Colon (tissue), 2 donors: ENCODE data around the gene FKBP11.
"Not testable (repeated sequence)": the region's sequence is repeated elsewhere in the genome, so short reads cannot be mapped to it uniquely, and the experiment has no call there.

Source experiments
- FAIRE-seq: peaks from 2 replicates; lab custom pipeline; 2012; peaks lifted over from hg19 to GRCh38; lab: Jason Lieb, UNC
- donor health status: control.
- donor health status: control.

The FKBP11 gene

DNA sequence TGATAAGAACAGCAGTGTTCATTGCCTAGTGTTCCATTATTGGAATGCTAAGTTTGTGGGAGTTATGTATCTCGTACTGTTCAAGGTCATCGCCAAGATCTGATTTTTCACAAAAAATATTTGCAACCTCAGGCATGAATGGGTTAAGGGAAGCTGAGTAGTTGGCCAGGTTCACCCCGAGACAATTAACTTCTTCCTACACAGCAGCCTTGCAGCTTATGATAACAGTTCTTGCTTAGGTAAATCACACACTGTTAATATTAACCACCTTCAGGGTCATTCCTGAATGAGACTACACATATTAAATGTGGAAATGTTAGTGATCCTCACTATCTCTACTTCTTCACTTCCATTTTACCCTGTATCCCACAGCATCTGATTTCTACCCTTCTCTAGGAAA is 18.0 kb downstream of the FKBP11 start:
- no peak for FAIRE-seq

DNA sequence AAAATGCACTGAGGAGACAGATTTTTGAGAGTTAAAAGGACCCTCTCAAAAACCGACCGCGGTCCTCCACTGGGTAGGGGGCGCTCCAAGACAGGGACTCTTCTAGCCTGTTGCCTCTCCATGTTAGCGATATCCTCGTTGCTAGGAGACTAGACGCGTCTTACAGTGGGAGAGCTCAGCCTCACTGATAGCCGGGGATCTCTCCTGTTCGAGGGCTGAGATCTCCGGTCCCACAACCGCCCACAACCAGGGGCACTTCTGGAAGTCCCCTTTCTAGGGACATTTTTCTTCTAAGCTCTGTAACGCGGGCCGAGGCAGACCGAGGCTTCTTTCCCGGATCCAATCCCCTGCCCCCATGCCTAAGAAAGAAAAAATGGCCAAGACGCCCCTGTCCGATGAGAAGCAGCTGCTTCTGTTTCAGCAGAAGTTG is 21.3 kb downstream of the FKBP11 start:
- FAIRE-seq: no peak

- no peak for FAIRE-seq
Measured at GRCh38 chr12:48903363-48903981, 21.8 kb downstream of the FKBP11 start.

GRCh38 chr12:48901278-48901677 is 24.0 kb downstream of the FKBP11 start:
- no peak for FAIRE-seq

- no peak for FAIRE-seq
Measured at GRCh38 chr12:48899651-48900050, 25.6 kb downstream of the FKBP11 start.

- no peak for FAIRE-seq
Measured at GRCh38 chr12:48894271-48894670, 31.0 kb downstream of the FKBP11 start.

DNA sequence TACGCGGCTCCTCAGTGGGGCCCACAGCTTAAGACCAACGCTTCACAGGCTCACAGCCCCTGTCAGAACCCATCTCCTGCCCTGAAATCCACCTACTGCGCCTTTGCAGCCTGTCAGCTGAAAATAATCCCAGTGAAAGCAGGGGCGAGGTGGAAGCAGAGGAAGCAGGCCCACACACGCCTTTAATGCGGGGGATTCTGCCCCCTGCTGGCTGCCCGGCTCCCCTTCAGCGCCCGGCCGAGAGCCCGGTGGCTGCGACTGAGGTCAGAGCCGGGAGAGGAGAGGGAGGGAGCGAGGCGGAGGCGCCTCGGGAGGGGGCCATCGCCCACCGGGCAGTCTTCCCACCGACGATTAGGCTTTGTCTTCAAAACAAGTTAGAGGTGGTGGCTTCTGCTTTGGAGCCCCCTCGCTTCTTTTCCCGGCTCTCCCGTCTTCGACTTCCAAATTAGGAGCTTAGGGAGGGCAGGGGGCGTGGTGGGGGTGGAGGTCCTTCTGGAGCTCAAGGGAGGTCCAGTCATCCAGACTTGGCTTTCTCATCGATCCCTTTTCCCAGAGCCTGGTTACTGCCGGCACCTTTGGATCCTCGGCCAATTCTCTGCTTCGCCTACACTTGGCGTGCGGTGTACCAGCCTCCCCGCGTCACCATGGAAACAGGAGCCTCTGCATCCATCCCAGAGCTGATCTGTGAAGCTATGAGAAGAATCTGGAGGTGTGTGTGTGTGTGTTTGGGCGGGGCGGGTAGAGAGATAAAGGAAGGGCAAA is 34.5 kb downstream of the FKBP11 start:
- no peak for FAIRE-seq

DNA sequence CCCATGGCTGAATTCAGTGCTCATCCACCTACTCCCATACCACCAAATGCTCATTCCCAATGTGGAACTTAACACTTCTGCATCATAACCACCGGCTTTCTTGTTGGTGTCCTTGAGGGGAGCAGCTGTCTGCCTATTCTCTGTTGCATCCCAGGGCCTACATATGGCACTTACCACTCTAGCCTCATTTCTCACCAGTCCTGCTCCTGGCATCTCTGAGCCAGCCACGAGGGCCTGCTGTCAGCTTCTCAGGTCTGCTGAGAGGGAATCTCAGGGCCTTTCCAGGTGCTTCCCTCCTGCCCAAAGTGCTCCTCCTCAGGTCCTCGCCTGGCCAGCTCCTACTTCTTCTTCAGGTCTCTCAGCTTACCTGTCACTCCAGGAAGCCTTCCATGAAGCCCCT is 35.6 kb downstream of the FKBP11 start:
- FAIRE-seq: no peak

GRCh38 chr12:48883305-48884161 is 41.8 kb downstream of the FKBP11 start:
- no peak for FAIRE-seq

GRCh38 chr12:48882972-48883304 is 42.4 kb downstream of the FKBP11 start:
- FAIRE-seq: no peak

DNA sequence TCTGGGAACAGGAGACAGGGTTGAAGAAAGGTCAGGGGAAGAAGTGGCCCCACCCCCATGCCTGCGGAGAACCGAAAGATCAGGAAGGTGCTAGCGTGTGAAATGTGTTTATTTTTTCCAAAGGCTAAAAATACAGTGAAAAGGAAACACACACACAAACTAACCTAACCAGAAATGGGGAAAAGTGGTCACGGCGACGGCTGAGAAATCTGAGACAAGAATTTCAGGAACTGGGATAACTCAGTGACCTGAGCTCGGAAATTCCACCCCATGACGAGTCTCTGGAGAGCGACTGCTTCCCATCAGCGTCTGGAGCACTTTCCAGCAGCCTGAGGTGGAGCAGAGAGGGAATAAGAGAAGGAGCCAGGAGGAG is 43.0 kb downstream of the FKBP11 start:
- no peak for FAIRE-seq

GRCh38 chr12:48881686-48882314 is 43.5 kb downstream of the FKBP11 start:
- no peak for FAIRE-seq

DNA sequence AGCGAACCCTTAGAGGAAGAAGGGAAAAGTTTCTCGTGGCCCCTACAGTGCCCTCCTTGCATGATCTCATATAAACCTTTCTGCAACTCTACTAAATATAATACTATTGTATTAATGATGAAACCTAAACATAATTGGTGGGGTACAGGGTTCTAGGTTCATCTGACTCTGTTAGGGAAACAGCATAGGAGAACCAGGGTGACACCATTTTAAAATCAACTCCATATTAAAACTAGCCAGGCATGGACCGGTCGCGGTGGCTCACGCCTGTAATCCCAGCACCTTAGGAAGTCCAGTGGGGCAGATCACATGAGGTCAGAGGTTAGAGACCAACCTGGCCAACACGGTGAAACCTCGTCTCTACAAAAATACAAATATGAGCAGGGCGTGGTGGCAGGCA is 44.6 kb downstream of the FKBP11 start:
- FAIRE-seq: no peak

DNA sequence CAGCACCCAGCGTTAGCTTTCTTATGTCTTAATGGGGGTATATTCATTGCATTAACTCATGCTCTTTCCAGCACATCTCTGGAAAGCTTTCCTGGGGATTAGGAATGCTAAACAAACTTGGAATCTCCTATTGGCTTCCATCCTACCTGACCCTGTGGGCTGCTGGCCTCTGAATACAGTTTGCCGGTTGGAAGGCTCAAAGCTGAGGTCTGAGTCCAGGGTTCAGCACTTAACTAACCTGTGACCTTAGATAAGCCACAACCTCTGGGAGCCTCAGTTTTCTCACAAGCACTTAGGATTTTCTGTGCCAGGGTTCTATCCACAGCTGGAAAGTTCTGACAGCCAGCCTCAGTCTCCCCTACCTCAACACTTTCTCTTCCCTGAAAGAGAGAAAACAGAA is 46.7 kb downstream of the FKBP11 start:
- FAIRE-seq: no peak

DNA sequence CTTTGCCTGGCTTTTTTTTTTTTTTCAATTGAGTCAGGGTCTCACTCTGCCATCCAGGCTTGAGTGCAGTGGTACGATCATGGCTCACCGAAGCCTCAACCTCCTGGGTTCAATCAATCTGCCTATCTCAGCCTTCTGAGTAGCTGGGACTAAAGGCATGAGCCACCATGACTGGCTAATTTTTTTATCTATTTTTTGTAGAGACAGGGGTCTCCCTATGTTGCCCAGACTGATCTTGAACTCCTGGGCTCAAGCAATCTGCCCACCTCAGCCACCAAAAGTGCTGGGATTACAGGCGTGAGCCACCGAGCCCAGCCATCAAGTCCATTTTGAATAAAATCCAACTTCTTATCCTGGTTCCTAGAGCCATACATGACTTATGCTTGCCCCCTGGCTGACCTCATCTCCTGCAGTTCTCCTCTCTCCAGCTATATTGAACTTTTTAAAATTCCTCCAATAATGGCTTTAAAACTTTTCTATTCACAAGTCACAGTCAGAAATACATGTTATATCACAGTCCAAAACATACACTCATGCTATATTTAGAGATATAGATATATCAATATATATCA is 49.3 kb downstream of the FKBP11 start:
- no peak for FAIRE-seq

GRCh38 chr12:48873534-48873933 is 51.8 kb downstream of the FKBP11 start:
- FAIRE-seq: not testable (repeated sequence)

GRCh38 chr12:48873096-48873495 is 52.2 kb downstream of the FKBP11 start:
- FAIRE-seq: no peak
